Memory B cell (primary cell): ENCODE results near the gene PRR15L.
"Not testable (repeated sequence)": the region's sequence is repeated elsewhere in the genome, so short reads cannot be mapped to it uniquely, and the experiment has no call there.

Experiments
- ATAC-seq: fragments of 150-1000 bp; cut with Tn5 transposase; 2 replicates; pipeline ENCODE4 v1.10.0; 2021; ENCODE audit warnings: low read depth, mild to moderate bottlenecking, moderate library complexity
- DNase-seq, 2 donors: peaks; one replicate each; pipeline ENCODE4 v3.0.0; 2022; ENCODE audit warnings: low spot score in 2 of 2
- H3K27ac Mint-ChIP-seq: one replicate; pipeline ENCODE4 v1.8.0; 2022; ENCODE audit warnings: mild to moderate bottlenecking, moderate library complexity, mixed read lengths
- H3K27me3 Mint-ChIP-seq: one replicate; pipeline ENCODE4 v1.8.0; 2022; ENCODE audit warnings: mixed read lengths
- H3K36me3 Mint-ChIP-seq: one replicate; pipeline ENCODE4 v1.8.0; 2022; ENCODE audit warnings: mild to moderate bottlenecking, mixed read lengths
- H3K4me1 Mint-ChIP-seq: one replicate; pipeline ENCODE4 v1.8.0; 2022; ENCODE audit warnings: mixed read lengths
- H3K4me3 Mint-ChIP-seq: one replicate; pipeline ENCODE4 v1.8.0; 2022; ENCODE audit warnings: mild to moderate bottlenecking, moderate library complexity, mixed read lengths
- H3K9me3 Mint-ChIP-seq: one replicate; pipeline ENCODE4 v1.8.0; 2022; ENCODE audit warnings: mixed read lengths

The PRR15L gene

DNA sequence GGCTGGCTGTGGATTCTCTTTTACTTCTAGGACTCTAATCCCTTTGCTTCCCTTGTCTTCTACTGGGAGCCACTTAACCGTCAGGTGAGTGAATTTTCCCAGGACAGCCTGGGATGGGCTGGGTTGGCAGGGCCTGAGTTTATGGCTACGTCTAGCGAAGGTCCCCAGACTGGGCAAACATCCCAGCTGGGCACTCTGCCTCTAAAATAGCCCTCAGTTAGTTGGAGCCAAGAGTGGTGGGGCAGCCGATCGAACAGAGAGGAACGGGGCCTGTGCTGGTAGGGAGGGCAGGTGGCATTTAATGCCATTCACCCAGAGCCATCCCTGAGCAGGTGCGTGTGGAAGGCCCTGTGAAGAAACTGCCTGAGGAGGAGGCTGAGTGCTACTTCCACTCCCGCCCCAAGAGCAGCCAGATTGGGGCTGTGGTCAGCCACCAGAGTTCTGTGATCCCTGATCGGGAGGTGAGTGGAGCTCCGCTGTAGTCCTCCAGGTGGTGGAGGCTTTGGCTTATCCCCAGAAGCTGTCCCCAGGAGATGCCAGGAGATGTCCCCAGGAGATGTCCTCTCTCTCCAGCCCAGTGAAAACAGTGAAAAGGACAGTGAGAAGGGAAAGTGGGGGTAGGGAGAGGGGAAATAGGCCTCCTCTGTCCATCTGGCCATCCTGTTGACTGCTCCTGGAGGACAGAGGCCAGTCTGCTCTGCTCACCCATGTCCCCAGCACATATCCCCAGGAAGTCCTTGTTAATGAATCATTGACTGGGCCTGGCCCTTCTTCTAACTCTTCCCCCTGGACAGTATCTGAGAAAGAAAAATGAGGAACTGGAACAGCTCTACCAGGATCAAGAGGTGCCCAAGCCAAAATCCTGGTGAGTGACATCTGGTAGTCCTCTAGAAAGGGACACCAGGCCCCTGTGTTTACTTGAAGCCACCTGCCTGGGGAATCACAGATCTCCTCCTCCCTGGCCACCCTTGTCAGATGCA lies 11.9 kb downstream of the PRR15L start:
- Mint-ChIP-seq H3K9me3 (peaks cover 1% of the 10 kb centered on the region), H3K36me3 (peaks cover 12% of the 10 kb centered on the region), H3K27me3 (no peaks in the 10 kb centered on the region), H3K27ac (no peak overlapping the region), H3K4me3 (no peak overlapping the region), H3K4me1 (peaks cover 36% of the 10 kb centered on the region)
- no peak for ATAC-seq
- DNase-seq = no peak

DNA sequence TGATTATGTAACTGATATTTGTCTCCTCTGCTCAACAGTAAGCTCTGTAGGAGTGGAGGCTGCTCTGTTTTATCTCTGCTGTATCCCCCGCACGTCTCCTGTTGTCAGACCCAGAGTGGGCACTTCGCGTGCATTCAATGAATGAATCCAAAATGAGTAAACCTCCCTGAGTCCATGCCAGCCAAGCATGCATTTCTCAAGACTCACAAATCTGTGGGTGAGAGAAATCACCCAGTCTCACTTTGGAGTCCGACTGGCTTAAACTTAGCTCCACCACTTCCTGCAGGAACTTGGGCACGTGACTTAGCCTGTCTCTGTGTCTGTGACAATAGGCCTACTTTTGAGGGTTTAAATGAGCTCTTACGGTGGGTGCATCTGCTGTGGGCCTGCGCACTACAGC lies 12.6 kb downstream of the PRR15L start:
- Mint-ChIP-seq H3K4me3 (no peak overlapping the region), H3K27ac (peak overlapping the region; percentile 60), H3K36me3 (peaks cover 12% of the 10 kb centered on the region), H3K27me3 (no peaks in the 10 kb centered on the region), H3K9me3 (peaks cover 1% of the 10 kb centered on the region), H3K4me1 (peaks cover 36% of the 10 kb centered on the region)
- DNase-seq (no peak), ATAC-seq (no peak)

DNA sequence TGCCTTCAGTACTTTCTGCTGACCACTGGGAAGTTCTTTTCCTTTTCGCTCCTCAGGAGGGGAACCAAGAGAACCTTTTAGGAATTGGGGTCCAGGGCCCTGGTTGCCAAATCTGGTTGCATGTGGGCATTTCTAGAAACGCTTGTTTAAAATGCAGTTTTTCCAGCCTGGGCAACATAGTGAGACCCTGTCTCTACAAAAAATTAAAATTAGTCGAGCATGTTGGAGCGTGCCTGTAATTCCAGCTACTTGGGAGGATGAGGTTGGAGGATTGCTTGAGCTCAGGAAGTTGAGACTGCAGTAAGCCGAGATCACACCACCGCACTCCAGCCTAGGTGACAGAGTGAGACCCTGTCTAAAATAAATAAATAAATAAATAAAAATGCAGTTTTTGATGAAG lies 15.1 kb downstream of the PRR15L start:
- Mint-ChIP-seq H3K4me1 (peaks cover 28% of the 10 kb centered on the region), H3K36me3 (peaks cover 12% of the 10 kb centered on the region), H3K27ac (no peak overlapping the region), H3K9me3 (peaks cover 1% of the 10 kb centered on the region), H3K27me3 (no peaks in the 10 kb centered on the region), H3K4me3 (peak overlapping the region; percentile 90)
- DNase-seq = no peak
- no peak for ATAC-seq

DNA sequence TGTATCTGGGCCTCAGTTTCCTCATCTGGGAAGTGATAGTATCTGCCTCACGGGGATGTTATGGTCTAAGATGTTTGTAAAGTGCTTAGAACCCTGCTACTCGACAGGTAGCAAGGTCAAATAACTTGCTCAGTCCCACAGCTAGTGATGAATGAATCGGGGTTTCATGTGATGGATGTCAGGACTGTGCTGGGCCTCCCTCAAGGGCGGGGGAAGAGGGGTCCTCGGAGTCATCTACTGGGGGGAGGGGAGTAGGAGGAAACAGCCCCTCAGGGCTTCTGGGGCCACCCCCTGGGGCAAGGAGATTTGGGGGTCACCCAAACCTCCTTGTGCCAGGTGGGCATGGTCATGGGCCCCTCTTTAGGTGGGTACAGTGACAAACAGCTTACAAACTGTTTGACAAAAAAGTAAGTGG lies 15.6 kb downstream of the PRR15L start:
- ATAC-seq = no peak
- Mint-ChIP-seq H3K4me3 (peak overlapping the region; percentile 90), H3K27me3 (no peaks in the 10 kb centered on the region), H3K4me1 (peaks cover 28% of the 10 kb centered on the region), H3K27ac (peak overlapping the region; percentile 83), H3K9me3 (peaks cover 1% of the 10 kb centered on the region), H3K36me3 (peaks cover 12% of the 10 kb centered on the region)
- DNase-seq = no peak

DNA sequence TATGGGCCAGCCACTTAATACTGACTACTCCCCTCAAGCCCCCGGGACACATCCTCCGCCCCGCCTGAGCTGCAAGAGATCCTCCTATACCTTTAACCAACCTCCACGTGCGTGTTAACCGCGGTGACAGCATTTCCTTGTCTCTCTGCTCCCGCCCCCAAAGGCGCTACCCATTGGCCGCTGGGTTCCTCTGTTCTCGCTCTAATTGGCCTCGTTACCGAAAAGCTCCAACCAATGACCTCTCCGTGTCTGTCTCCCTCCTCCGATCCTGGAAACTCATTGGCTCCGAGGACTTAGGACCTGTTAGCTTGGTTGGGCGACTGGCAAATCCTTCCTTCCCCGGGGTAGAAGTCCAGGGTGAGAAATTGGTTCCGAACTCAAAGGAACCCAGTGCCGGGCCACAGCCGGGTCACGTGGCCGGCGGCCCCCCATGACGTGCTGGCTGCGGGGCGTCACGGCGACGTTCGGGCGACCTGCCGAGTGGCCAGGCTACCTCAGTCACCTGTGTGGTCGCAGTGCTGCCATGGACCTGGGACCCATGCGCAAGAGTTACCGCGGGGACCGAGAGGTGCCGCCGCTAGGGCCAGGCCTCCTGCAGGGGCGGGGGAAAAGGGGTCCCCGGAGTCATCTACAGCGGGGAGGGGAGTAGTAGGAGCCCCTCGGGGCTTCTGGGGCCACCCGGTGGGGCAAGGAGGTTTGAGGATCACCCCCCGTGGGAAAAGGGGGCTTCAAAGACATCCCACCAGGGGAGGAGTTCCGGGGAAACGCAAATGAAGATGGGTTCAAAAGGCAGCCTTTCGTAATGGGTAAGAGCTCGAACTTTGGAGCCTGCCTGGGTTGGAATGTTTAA lies 16.2 kb downstream of the PRR15L start, which contains the start of gene PNPO:
Gene PNPO (plus strand): TSS at position 326 of the 850 bp plus-strand sequence. CDS start 105 bp downstream, at position 431.
- peak within 1 kb of the TSS; percentile 90 for H3K4me3 Mint-ChIP-seq
- H3K27me3 Mint-ChIP-seq = no peaks in the 10 kb centered on the region
- peaks cover 12% of the 10 kb centered on the region for H3K36me3 Mint-ChIP-seq
- H3K27ac Mint-ChIP-seq = peak within 1 kb of the TSS; percentile 83
- ATAC-seq (peak; percentile 98), DNase-seq (peak; percentile 75 to 85)
- H3K9me3 Mint-ChIP-seq = peaks cover 1% of the 10 kb centered on the region
- peaks cover 33% of the 10 kb centered on the region for H3K4me1 Mint-ChIP-seq

GRCh38 chr17:47937941-47938340 lies 19.7 kb downstream of the PRR15L start:
- H3K27ac Mint-ChIP-seq = no peak overlapping the region
- DNase-seq (no peak), ATAC-seq (no peak)
- H3K36me3 Mint-ChIP-seq = no peaks in the 10 kb centered on the region
- peaks cover 1% of the 10 kb centered on the region for H3K9me3 Mint-ChIP-seq
- H3K27me3 Mint-ChIP-seq = no peaks in the 10 kb centered on the region
- H3K4me1 Mint-ChIP-seq = peaks cover 23% of the 10 kb centered on the region
- H3K4me3 Mint-ChIP-seq = no peak overlapping the region

DNA sequence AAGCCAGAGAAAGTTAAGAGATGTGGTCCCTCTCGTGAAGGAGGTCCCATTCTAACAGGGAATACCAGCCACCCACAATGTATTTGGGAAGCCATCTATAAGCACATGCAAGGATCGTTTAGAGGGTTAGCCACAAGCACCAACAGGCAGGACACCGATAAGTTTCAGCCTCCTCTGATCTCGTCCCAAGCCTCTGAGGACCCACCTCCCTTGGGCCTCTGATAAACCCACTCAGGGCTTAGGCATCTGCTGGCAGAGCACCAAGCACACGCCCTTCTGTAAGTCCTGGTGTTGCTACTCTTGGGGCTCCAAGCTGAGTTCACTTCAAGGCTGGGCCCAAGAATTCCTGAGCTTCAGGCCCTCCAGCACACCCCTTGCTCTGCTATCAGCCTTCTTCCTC lies 21.7 kb downstream of the PRR15L start:
- ATAC-seq (no peak), DNase-seq (no peak)
- Mint-ChIP-seq H3K4me1 (peaks cover 13% of the 10 kb centered on the region), H3K27ac (no peak overlapping the region), H3K27me3 (no peaks in the 10 kb centered on the region), H3K4me3 (no peak overlapping the region), H3K36me3 (peaks cover 2% of the 10 kb centered on the region), H3K9me3 (no peaks in the 10 kb centered on the region)

DNA sequence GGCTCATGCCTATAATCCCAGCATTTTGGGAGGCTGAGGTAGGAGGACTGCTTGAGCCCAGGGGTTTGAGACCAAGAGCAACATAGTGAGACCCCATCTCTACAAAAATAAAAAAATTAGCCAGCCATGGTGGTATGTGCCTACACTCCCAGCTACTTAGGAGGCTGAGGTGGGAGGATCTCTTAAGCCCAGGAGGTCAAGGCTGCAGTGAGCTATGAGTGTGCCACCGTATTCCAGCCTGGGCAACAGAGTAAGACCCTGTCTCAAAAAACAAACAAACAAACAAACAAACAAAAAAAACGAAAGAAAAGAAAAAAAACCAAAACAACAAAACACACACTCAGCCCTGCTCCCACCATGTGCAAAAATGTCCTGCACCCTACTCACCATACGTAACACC lies 22.2 kb downstream of the PRR15L start:
- H3K36me3 Mint-ChIP-seq, H3K27me3 Mint-ChIP-seq, H3K9me3 Mint-ChIP-seq, H3K27ac Mint-ChIP-seq, DNase-seq, ATAC-seq, H3K4me3 Mint-ChIP-seq: not testable (repeated sequence)
- H3K4me1 Mint-ChIP-seq = peaks cover 11% of the 10 kb centered on the region

DNA sequence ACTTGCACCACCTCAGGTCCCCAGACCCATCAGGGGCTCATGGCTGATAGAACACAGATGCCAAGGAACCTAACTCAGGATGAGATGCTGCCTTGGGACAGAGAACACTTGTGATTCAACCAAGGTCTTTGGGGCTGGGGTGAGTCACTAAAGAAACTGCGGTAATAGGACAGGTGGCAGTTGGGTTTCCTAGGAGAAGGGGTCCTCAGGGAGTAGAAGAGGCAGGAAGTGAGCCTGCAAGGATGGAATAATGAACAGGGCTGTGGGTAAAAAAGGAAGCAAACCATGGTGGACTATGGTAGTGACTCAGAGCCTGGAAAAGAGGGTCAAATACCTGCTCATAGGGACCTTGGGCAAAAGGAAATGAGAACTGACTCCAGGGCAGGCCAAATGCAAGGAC lies 22.8 kb downstream of the PRR15L start:
- peaks cover 11% of the 10 kb centered on the region for H3K4me1 Mint-ChIP-seq
- no peak for ATAC-seq
- no peak overlapping the region for H3K27ac Mint-ChIP-seq

DNA sequence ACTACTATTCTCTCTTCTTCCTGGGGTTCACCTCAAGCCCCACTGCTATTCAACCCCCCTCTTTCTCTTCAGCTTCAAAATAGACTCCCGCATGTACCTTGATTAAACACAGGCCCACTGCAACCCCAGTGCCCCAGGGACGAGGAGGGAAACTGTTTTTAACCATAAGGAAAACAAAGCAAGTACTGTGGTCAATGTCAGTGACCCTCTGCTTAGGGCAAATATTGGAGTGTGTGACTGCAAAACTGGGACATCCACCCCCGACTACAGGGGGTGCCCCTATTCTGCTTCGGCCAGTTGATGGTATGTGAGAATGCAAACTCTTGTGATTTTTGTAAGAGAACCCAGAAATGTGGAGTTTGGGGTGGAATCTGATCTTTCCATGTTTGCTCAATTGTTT lies 25.8 kb downstream of the PRR15L start:
- H3K27ac Mint-ChIP-seq = no peak overlapping the region
- H3K4me3 Mint-ChIP-seq = no peak overlapping the region
- no peaks in the 10 kb centered on the region for H3K27me3 Mint-ChIP-seq

More for the DNA sequence above, 22.8 kb downstream of the PRR15L start:
- no peak overlapping the region for H3K4me3 Mint-ChIP-seq
- no peaks in the 10 kb centered on the region for H3K27me3 Mint-ChIP-seq
- no peaks in the 10 kb centered on the region for H3K9me3 Mint-ChIP-seq
- DNase-seq = no peak
- H3K36me3 Mint-ChIP-seq = peaks cover 2% of the 10 kb centered on the region

DNA sequence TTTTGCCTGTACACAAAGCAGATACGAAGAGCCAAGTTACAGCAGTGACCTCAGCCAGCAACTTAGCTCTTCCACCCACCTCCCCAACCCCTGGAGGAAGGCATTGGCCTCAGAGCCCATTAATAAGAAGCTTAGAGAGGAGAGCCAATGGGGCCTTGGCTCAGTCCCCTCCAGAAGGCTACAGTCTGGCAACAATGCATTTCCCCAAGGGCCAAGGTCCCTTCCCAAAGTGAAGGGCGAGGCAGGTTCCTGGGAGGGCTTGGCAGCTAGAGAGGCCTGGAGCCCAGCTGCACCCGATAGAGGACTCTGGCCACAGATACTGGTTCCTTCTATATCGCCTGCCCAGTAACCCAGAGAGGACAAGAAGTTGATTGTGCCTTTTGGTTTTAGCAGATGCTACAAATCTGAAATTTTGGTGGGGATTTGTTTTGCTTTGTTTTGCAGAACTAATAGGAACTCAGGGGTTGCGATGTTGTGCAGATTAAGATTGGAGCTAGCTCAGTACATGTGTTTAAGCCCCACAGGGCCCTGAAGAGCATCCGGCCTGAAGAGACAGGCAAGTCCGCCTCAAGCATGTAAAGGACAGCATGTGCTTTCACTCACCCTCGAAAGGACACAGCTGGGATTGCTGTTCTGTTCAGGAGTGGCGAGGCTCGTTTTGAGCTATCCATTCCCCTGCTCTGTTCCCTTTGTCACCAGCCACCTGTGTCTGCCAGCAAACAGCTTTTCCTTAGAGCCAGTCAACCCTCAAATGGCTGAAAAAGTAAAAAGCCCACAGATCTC lies 28.3 kb downstream of the PRR15L start:
- no peaks in the 10 kb centered on the region for H3K4me1 Mint-ChIP-seq
- no peak for ATAC-seq
- no peak overlapping the region for H3K4me3 Mint-ChIP-seq
- no peaks in the 10 kb centered on the region for H3K9me3 Mint-ChIP-seq
- no peaks in the 10 kb centered on the region for H3K27me3 Mint-ChIP-seq
- H3K36me3 Mint-ChIP-seq = peaks cover 21% of the 10 kb centered on the region
- H3K27ac Mint-ChIP-seq = no peak overlapping the region
- no peak for DNase-seq

More for the DNA sequence above, 25.8 kb downstream of the PRR15L start:
- H3K36me3 Mint-ChIP-seq = peaks cover 10% of the 10 kb centered on the region
- H3K4me1 Mint-ChIP-seq = peaks cover 5% of the 10 kb centered on the region
- no peak for ATAC-seq
- no peaks in the 10 kb centered on the region for H3K9me3 Mint-ChIP-seq
- no peak for DNase-seq

- Mint-ChIP-seq H3K27ac (no peak overlapping the region), H3K36me3 (peaks cover 27% of the 10 kb centered on the region), H3K9me3 (no peaks in the 10 kb centered on the region), H3K4me3 (no peak overlapping the region), H3K27me3 (no peaks in the 10 kb centered on the region), H3K4me1 (no peaks in the 10 kb centered on the region)
- no peak for ATAC-seq
- DNase-seq = no peak
Observed at GRCh38 chr17:47928415-47928814, 29.3 kb downstream of the PRR15L start.

- H3K4me3 Mint-ChIP-seq = no peak overlapping the region
- no peaks in the 10 kb centered on the region for H3K4me1 Mint-ChIP-seq
- no peaks in the 10 kb centered on the region for H3K9me3 Mint-ChIP-seq
- no peaks in the 10 kb centered on the region for H3K27me3 Mint-ChIP-seq
- H3K27ac Mint-ChIP-seq = no peak overlapping the region
- DNase-seq (no peak), ATAC-seq (no peak)
- H3K36me3 Mint-ChIP-seq = peaks cover 30% of the 10 kb centered on the region
Observed at GRCh38 chr17:47927821-47928400, 29.8 kb downstream of the PRR15L start.
